ENCODE data around the gene LDHD. TPM values are rescaled to one million over a fixed set of nuclear protein-coding genes. Genes with fewer than 3 reads are reported as not detected.

Gene LDHD
- total and polyA plus RNA-seq, 2 of the 13 experiments (the other 11 are each of a cell fraction or from before 2014, with no cell fraction given): 9.1 to 9.8 TPM

GRCh38 chr16:75064403-75065148, 52.0 kb downstream of the LDHD start:
- ChIA-PET CTCF (ENCODE audit: low intra/inter-chr PET ratio, low total read pairs) (no interaction called here), POLR2A (interaction anchor here (1.3 to 1.4 kb wide), 2 partner anchors 10 to 80 kb away, joined by 4 to 5 read pairs; partner anchors contain the start of gene WDR59)
- Histone ChIP-seq H3K4me1 (ENCODE audit: insufficient read depth, low read length) (peaks cover 81% of the 10 kb centered on the region), H3K36me3 (replicated peaks in 1 of 2; ENCODE audit: control insufficient read depth in 1 of 2, insufficient read depth in 2 of 2, low read length in 2 of 2) (no peaks in the 10 kb centered on the region; a peak in 1 of 5 replicates), H3K4me2 (ENCODE audit: low read depth, low read length) (peak overlapping the region; percentile 67), H4K20me1 (ENCODE audit: insufficient read depth, low read length) (peaks cover 31% of the 10 kb centered on the region), H3K4me3 (replicated peaks in 1 of 3; ENCODE audit: insufficient read depth in 1 of 3, low read depth in 2 of 3, low read length in 3 of 3) (peak overlapping the region in 1 of 3 experiments; percentile 36; a peak in 4 of 6 replicates), H2AFZ (ENCODE audit: low read length) (no peak overlapping the region), H3K79me2 (ENCODE audit: insufficient read depth, low read length) (peaks cover 96% of the 10 kb centered on the region), H3K9me3 (ENCODE audit: low read length) (no peaks in the 10 kb centered on the region), H3K27ac (ENCODE audit: extremely low read length, insufficient read depth, low read length) (peak overlapping the region; percentile 53), H3K27me3 (ENCODE audit: control insufficient read depth in 1 of 2, insufficient read depth in 2 of 2, low read length in 2 of 2) (no peaks in the 10 kb centered on the region), H3K9ac (ENCODE audit: insufficient read depth, low read depth, low read length) (peak overlapping the region; percentile 22; the same call in 1 of the 2 replicates)
- DNase-seq (ENCODE audit: low spot score) (peak; percentile 83), ATAC-seq (peak; percentile 79), FAIRE-seq (peak; percentile 79)
- TSS peak; percentile 26 for BruUV-seq (replicated peaks)
- 24% methylated on average over 15 of the region's 15 CpGs for WGBS (ENCODE audit: low lambda C conversion rate)
- intact Hi-C loops (cut with micrococcal nuclease; ENCODE audit: unreplicated experiment): no loop called here
- in situ Hi-C loops (cut with HindIII; ENCODE audit: extremely low pct_ligation_motif_present, low pct_unique_long_range_greater_than_20kb): no loop called here
- no peak for TF ChIP-seq ZBTB44 (CRISPR knock-in tag; IDR thresholded peaks at IDR 0.05)
- TF ChIP-seq, protein P1, sequence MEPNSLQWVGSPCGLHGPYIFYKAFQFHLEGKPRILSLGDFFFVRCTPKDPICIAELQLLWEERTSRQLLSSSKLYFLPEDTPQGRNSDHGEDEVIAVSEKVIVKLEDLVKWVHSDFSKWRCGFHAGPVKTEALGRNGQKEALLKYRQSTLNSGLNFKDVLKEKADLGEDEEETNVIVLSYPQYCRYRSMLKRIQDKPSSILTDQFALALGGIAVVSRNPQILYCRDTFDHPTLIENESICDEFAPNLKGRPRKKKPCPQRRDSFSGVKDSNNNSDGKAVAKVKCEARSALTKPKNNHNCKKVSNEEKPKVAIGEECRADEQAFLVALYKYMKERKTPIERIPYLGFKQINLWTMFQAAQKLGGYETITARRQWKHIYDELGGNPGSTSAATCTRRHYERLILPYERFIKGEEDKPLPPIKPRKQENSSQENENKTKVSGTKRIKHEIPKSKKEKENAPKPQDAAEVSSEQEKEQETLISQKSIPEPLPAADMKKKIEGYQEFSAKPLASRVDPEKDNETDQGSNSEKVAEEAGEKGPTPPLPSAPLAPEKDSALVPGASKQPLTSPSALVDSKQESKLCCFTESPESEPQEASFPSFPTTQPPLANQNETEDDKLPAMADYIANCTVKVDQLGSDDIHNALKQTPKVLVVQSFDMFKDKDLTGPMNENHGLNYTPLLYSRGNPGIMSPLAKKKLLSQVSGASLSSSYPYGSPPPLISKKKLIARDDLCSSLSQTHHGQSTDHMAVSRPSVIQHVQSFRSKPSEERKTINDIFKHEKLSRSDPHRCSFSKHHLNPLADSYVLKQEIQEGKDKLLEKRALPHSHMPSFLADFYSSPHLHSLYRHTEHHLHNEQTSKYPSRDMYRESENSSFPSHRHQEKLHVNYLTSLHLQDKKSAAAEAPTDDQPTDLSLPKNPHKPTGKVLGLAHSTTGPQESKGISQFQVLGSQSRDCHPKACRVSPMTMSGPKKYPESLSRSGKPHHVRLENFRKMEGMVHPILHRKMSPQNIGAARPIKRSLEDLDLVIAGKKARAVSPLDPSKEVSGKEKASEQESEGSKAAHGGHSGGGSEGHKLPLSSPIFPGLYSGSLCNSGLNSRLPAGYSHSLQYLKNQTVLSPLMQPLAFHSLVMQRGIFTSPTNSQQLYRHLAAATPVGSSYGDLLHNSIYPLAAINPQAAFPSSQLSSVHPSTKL (CRISPR knock-in tag; IDR thresholded peaks at IDR 0.05): peak; percentile 67
- TF ChIP-seq ZNF430 (CRISPR knock-in tag; IDR thresholded peaks at IDR 0.05): 0 out of 2 replicates have a peak, but pooled peaks have one; percentile 66
- TF ChIP-seq NR2F6 (IDR thresholded peaks at IDR 0.05): no peak
- peak; percentile 18; the same call in 1 of the 2 replicates for TF ChIP-seq NR2F6 (CRISPR knock-in tag; IDR thresholded peaks at IDR 0.05)
- 0 out of 2 replicates have a peak, but pooled peaks have one; percentile 28 for TF ChIP-seq MEIS1 (CRISPR knock-in tag; IDR thresholded peaks at IDR 0.05; ENCODE audit: borderline replicate concordance)
- TF ChIP-seq ZNF691 (CRISPR knock-in tag; IDR thresholded peaks at IDR 0.05; ENCODE audit: borderline replicate concordance, low read depth): no peak
- TF ChIP-seq, protein P2, sequence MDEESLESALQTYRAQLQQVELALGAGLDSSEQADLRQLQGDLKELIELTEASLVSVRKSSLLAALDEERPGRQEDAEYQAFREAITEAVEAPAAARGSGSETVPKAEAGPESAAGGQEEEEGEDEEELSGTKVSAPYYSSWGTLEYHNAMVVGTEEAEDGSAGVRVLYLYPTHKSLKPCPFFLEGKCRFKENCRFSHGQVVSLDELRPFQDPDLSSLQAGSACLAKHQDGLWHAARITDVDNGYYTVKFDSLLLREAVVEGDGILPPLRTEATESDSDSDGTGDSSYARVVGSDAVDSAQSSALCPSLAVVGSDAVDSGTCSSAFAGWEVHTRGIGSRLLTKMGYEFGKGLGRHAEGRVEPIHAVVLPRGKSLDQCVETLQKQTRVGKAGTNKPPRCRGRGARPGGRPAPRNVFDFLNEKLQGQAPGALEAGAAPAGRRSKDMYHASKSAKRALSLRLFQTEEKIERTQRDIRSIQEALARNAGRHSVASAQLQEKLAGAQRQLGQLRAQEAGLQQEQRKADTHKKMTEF (CRISPR knock-in tag; IDR thresholded peaks at IDR 0.05): 0 out of 2 replicates have a peak, but pooled peaks have one; percentile 69
- TF ChIP-seq ZNF605 (CRISPR knock-in tag; IDR thresholded peaks at IDR 0.05): peak; percentile 75; the same call in 1 of the 2 replicates
- TF ChIP-seq NR2C2 (CRISPR knock-in tag; IDR thresholded peaks at IDR 0.05; ENCODE audit: borderline replicate concordance): no peak
- no peak for TF ChIP-seq ZFP90 (CRISPR knock-in tag; IDR thresholded peaks at IDR 0.05; ENCODE audit: borderline replicate concordance)
- TF ChIP-seq ARNT (IDR thresholded peaks at IDR 0.05): no peak
- TF ChIP-seq FOXA3 (CRISPR knock-in tag; IDR thresholded peaks at IDR 0.05): peak; percentile 58
- peak; percentile 73 for TF ChIP-seq HDAC2 (CRISPR knock-in tag; IDR thresholded peaks at IDR 0.05)
- TF ChIP-seq DRAP1 (CRISPR knock-in tag; IDR thresholded peaks at IDR 0.05): peak; percentile 37; the same call in 1 of the 2 replicates
- TF ChIP-seq ZNF331 (CRISPR knock-in tag; IDR thresholded peaks at IDR 0.05): peak; percentile 99
